Hepatocyte (in vitro differentiated cells): Measurements from ENCODE around the gene MCF2L2.

Experiments used
- EZH2 ChIP-seq: fragments of 200-600 bp; sonication (generic); IDR thresholded peaks from 2 replicates; pipeline ENCODE4 v1.6.1; 2016; ENCODE audit warnings: antibody characterized with exemption, mild to moderate bottlenecking, borderline replicate concordance
- EZH2phosphoT487 ChIP-seq: fragments of 200-600 bp; sonication (generic); IDR thresholded peaks from one replicate; pipeline ENCODE4 v1.6.1; 2018; ENCODE audit warnings: antibody characterized with exemption, mild to moderate bottlenecking, low read depth, moderate library complexity; ENCODE audit not compliant: unreplicated experiment, severe bottlenecking
- TF ChIP-seq, protein P1 (sequence below): fragments of 200-600 bp; sonication (generic); IDR thresholded peaks from 2 replicates; pipeline ENCODE4 v1.5.1; 2016; ENCODE audit warnings: antibody characterized with exemption, mild to moderate bottlenecking; ENCODE audit not compliant: poor library complexity

GRCh38 chr3:183299976-183300375 lies 128.4 kb downstream of the MCF2L2 start:
- TF ChIP-seq, protein P1, sequence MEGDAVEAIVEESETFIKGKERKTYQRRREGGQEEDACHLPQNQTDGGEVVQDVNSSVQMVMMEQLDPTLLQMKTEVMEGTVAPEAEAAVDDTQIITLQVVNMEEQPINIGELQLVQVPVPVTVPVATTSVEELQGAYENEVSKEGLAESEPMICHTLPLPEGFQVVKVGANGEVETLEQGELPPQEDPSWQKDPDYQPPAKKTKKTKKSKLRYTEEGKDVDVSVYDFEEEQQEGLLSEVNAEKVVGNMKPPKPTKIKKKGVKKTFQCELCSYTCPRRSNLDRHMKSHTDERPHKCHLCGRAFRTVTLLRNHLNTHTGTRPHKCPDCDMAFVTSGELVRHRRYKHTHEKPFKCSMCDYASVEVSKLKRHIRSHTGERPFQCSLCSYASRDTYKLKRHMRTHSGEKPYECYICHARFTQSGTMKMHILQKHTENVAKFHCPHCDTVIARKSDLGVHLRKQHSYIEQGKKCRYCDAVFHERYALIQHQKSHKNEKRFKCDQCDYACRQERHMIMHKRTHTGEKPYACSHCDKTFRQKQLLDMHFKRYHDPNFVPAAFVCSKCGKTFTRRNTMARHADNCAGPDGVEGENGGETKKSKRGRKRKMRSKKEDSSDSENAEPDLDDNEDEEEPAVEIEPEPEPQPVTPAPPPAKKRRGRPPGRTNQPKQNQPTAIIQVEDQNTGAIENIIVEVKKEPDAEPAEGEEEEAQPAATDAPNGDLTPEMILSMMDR: no peak
- TF ChIP-seq EZH2phosphoT487: no peak
- TF ChIP-seq EZH2: no peak
